Tibial nerve (tissue), 3 donors: ENCODE measurements around the gene TMPRSS7.

Experiments
- CTCF ChIP-seq, 5 experiments: fragments of 200-600 bp in 3 of 5; fragments of 450-650 bp in 2 of 5; sonication (generic) in 3 of 5; IDR thresholded peaks; one replicate each; pipeline ENCODE4 v1.5.1; 2016 to 2019; ENCODE audit warnings: antibody characterized with exemption in 5 of 5, mild to moderate bottlenecking in 3 of 5, moderate library complexity in 2 of 5
- POLR2A ChIP-seq, 2 donors: fragments of 450-650 bp; IDR thresholded peaks; one replicate each; pipeline ENCODE4 v1.6.1; 2017; ENCODE audit warnings: antibody characterized with exemption in 2 of 2, mild to moderate bottlenecking in 2 of 2, moderate library complexity in 2 of 2

- TF ChIP-seq POLR2A (IDR thresholded peaks at IDR 0.05) (no peak), CTCF (IDR thresholded peaks at IDR 0.05) (no peak)
Observed at GRCh38 chr3:112009670-112010069, 24.9 kb upstream of the TMPRSS7 start.
